Muscle of arm (tissue), 14 donors: ENCODE results near the gene PGLYRP3. TPM values are rescaled to one million over a fixed set of nuclear protein-coding genes. Genes with fewer than 3 reads are reported as not detected.

Source experiments
- DNase-seq: peaks from one replicate; pipeline ENCODE4 v3.0.0-alpha.2; 2013
- long read RNA-seq, 11 donors: transcript quantifications; one replicate each; lab custom pipeline, GENCODE V29; 2026
- polyA plus RNA-seq, 12 donors: library from polyadenylated mRNA; unstranded; fragments of 120-200 nt; gene quantifications; one replicate each; pipeline ENCODE4 v1.2.1, GENCODE V29; 2013; ENCODE audit not compliant: insufficient read length in 12 of 12

PGLYRP3 gene
- polyA plus RNA-seq, result 1 to 10 TPM in 1 of 12 donors, under 1 TPM in 2, not detected in 9; 0.90 to 2.2 (median 0.94) TPM
- long read RNA-seq, donor 1, result 0 reads
- long read RNA-seq, donor 2, result 0 reads
- long read RNA-seq, donor 3, result 0 reads
- long read RNA-seq, donor 4, result 0 reads
- long read RNA-seq, donor 5, result 0 reads
- long read RNA-seq, donor 6, result 0 reads
- long read RNA-seq, donor 7, result 0 reads
- long read RNA-seq, donor 8, result 0 reads
- long read RNA-seq, donor 9, result 0 reads
- long read RNA-seq, donor 10, result 0 reads
- long read RNA-seq, donor 11, result 0 reads

- DNase-seq, result no peak
Measured at GRCh38 chr1:153312570-153313186, at the start of gene PGLYRP3. Gene PGLYRP3 (minus strand): TSS chr1:153312952. CDS start chr1:153310665, 2,287 bp downstream.

- DNase-seq, result no peak
Measured at GRCh38 chr1:153362187-153362775, 49.5 kb upstream of the PGLYRP3 start.

- DNase-seq, result no peak
Measured at GRCh38 chr1:153361480-153362109, 48.8 kb upstream of the PGLYRP3 start.

GRCh38 chr1:153360592-153361479 lies 48.1 kb upstream of the PGLYRP3 start:
- no peak for DNase-seq

GRCh38 chr1:153360190-153360589 lies 47.4 kb upstream of the PGLYRP3 start:
- DNase-seq, result no peak

GRCh38 chr1:153359241-153359640 lies 46.5 kb upstream of the PGLYRP3 start:
- DNase-seq, result no peak

GRCh38 chr1:153358691-153358975 lies 45.9 kb upstream of the PGLYRP3 start:
- no peak for DNase-seq

GRCh38 chr1:153357853-153358690 lies 45.3 kb upstream of the PGLYRP3 start, which contains the start of gene S100A9:
Gene S100A9 (plus strand): TSS chr1:153357854. CDS start chr1:153358284, 430 bp downstream.
- DNase-seq, result no peak

GRCh38 chr1:153357076-153357852 lies 44.5 kb upstream of the PGLYRP3 start:
- DNase-seq, result peak; percentile 15

GRCh38 chr1:153356392-153357075 lies 43.8 kb upstream of the PGLYRP3 start:
- DNase-seq, result no peak

GRCh38 chr1:153355445-153356071 lies 42.8 kb upstream of the PGLYRP3 start:
- no peak for DNase-seq

- no peak for DNase-seq
Measured at GRCh38 chr1:153354515-153355193, 41.9 kb upstream of the PGLYRP3 start.

- no peak for DNase-seq
Measured at GRCh38 chr1:153353226-153353947, 40.6 kb upstream of the PGLYRP3 start.

GRCh38 chr1:153352523-153352922 lies 39.8 kb upstream of the PGLYRP3 start:
- peak; percentile 64 for DNase-seq

- no peak for DNase-seq
Measured at GRCh38 chr1:153350321-153350957, 37.7 kb upstream of the PGLYRP3 start.

- DNase-seq, result no peak
Measured at GRCh38 chr1:153349363-153350320, 36.9 kb upstream of the PGLYRP3 start.
